IMR-90 (cell line): ENCODE measurements around the gene PAFAH2. TPM values are rescaled to one million over a fixed set of nuclear protein-coding genes. Genes with fewer than 3 reads are reported as not detected.

ENCODE experiments used
- ATAC-seq: fragments of 200-7000 bp; cut with Tn5 transposase; 2 replicates; pipeline ENCODE4 v1.9.1; 2020; ENCODE audit warnings: low read depth, mild to moderate bottlenecking, moderate library complexity
- BruUV-seq: library from RNA; stranded (reverse); fragments of 400-500 nt; replicated peaks from 2 replicates; lab custom pipeline; 2021; lab: Mats Ljungman, UMichigan
- CTCF ChIA-PET: fragments of 300-600 bp; formaldehyde crosslinking; extraction: SDS; loops from one replicate; lab custom pipeline; 2021; ENCODE audit warnings: antibody characterized with exemption; lab: Yijun Ruan, JAX
- POLR2A ChIA-PET: fragments of 300-600 bp; sonication (Branson Sonifier 250); formaldehyde crosslinking; loops from one replicate; lab custom pipeline; 2022; ENCODE audit warnings: antibody characterized with exemption; ENCODE audit not compliant: unreplicated experiment; lab: Charles Lee
- DNase-seq: peaks from one replicate; pipeline ENCODE4 v3.0.0; 2013
- H2AFZ ChIP-seq: replicated peaks from 2 replicates; pipeline ENCODE3; 2013; ENCODE audit warnings: low read length, mild to moderate bottlenecking; ENCODE audit not compliant: poor library complexity
- H2AK5ac ChIP-seq: 2 replicates; pipeline ENCODE4 v1.6.1; 2013; ENCODE audit warnings: low read depth, low read length, inconsistent platforms
- H2AK9ac ChIP-seq: replicated peaks from 2 replicates; pipeline ENCODE3; 2013; ENCODE audit warnings: mild to moderate bottlenecking, low read depth, low read length, moderate library complexity; ENCODE audit not compliant: poor library complexity
- H2BK120ac ChIP-seq: 2 replicates; pipeline ENCODE4 v1.6.1; 2013; ENCODE audit warnings: low read depth, low read length, inconsistent platforms
- H2BK15ac ChIP-seq: 3 replicates; pipeline ENCODE4 v1.6.1; 2013; ENCODE audit warnings: low read depth, low read length, inconsistent platforms
- H2BK20ac ChIP-seq: 2 replicates; pipeline ENCODE4 v1.6.1; 2013; ENCODE audit warnings: low read depth, mild to moderate bottlenecking, inconsistent platforms, low read length, moderate library complexity
- H2BK5ac ChIP-seq: 2 replicates; pipeline ENCODE4 v1.6.1; 2013; ENCODE audit warnings: mild to moderate bottlenecking, low read depth, low read length, inconsistent platforms; ENCODE audit not compliant: poor library complexity, severe bottlenecking
- H3K14ac ChIP-seq: replicated peaks from 2 replicates; pipeline ENCODE4 v1.6.1; 2013; ENCODE audit warnings: low read depth, low read length, inconsistent platforms
- H3K18ac ChIP-seq: 2 replicates; pipeline ENCODE4 v1.6.1; 2013; ENCODE audit warnings: low read depth, low read length, control low read depth
- H3K23ac ChIP-seq: 2 replicates; pipeline ENCODE4 v1.6.1; 2013; ENCODE audit warnings: low read depth, low read length, inconsistent platforms
- H3K27ac ChIP-seq: 2 replicates; pipeline ENCODE4 v1.5.1; 2013; ENCODE audit warnings: mild to moderate bottlenecking, control low read depth, low read length; ENCODE audit not compliant: insufficient read depth
- H3K27me3 ChIP-seq: 2 replicates; pipeline ENCODE4 v1.6.1; 2013; ENCODE audit warnings: low read length; ENCODE audit not compliant: control insufficient read depth, insufficient read depth
- H3K36me3 ChIP-seq: 2 replicates; pipeline ENCODE4 v1.6.1; 2013; ENCODE audit warnings: low read length, mixed read lengths; ENCODE audit not compliant: control insufficient read depth, insufficient read depth
- H3K4ac ChIP-seq: 2 replicates; pipeline ENCODE4 v1.6.1; 2013; ENCODE audit warnings: low read depth, low read length, inconsistent platforms
- H3K4me1 ChIP-seq: 2 replicates; pipeline ENCODE4 v1.6.1; 2013; ENCODE audit warnings: low read length, mixed read lengths; ENCODE audit not compliant: control insufficient read depth, insufficient read depth
- H3K4me2 ChIP-seq: 2 replicates; pipeline ENCODE4 v1.6.1; 2013; ENCODE audit warnings: low read depth, mild to moderate bottlenecking, control low read depth, low read length, moderate library complexity
- H3K4me3 ChIP-seq: 2 replicates; pipeline ENCODE4 v1.5.1; 2013; ENCODE audit warnings: low read depth, mild to moderate bottlenecking, control low read depth, low read length, moderate library complexity; ENCODE audit not compliant: insufficient read depth
- H3K56ac ChIP-seq: 2 replicates; pipeline ENCODE4 v1.6.1; 2013; ENCODE audit warnings: low read length, inconsistent platforms; ENCODE audit not compliant: insufficient read depth; ENCODE audit errors: extremely low read depth
- H3K79me1 ChIP-seq, 2 experiments: 2 replicates each; pipeline ENCODE4 v1.6.1; 2013; ENCODE audit warnings: low read length in 2 of 2, inconsistent platforms in 1 of 2, low read depth in 1 of 2
- H3K9ac ChIP-seq: 2 replicates; pipeline ENCODE4 v1.6.1; 2013; ENCODE audit warnings: low read depth, low read length, control low read depth
- H3K9me1 ChIP-seq: 2 replicates; pipeline ENCODE4 v1.6.1; 2013; ENCODE audit warnings: low read length, inconsistent platforms; ENCODE audit not compliant: insufficient read depth
- H3K9me3 ChIP-seq: 2 replicates; pipeline ENCODE4 v1.6.1; 2013; ENCODE audit warnings: low read length; ENCODE audit not compliant: control insufficient read depth, insufficient read depth
- H4K20me1 ChIP-seq: 2 replicates; pipeline ENCODE4 v1.6.1; 2013; ENCODE audit warnings: low read length, inconsistent platforms; ENCODE audit not compliant: insufficient read depth
- H4K5ac ChIP-seq: 2 replicates; pipeline ENCODE4 v1.6.1; 2013; ENCODE audit warnings: mild to moderate bottlenecking, low read depth, low read length, control low read depth
- H4K8ac ChIP-seq, 2 experiments: 2 replicates each; pipeline ENCODE4 v1.6.1; 2013; ENCODE audit warnings: low read depth in 2 of 2, low read length in 2 of 2, control low read depth in 1 of 2, inconsistent platforms in 1 of 2
- H4K91ac ChIP-seq: 2 replicates; pipeline ENCODE4 v1.6.1; 2013; ENCODE audit warnings: low read depth, low read length, inconsistent platforms; ENCODE audit not compliant: insufficient read depth
- BHLHE40 ChIP-seq: fragments of 150-350 bp; IDR thresholded peaks from 2 replicates; pipeline ENCODE4 v1.6.1; 2016; ENCODE audit warnings: mild to moderate bottlenecking, low read depth, low read length
- CHD1 ChIP-seq: IDR thresholded peaks from 2 replicates; pipeline ENCODE4 v1.6.1; 2012; ENCODE audit warnings: low read depth, low read length, improper control_type of control experiment
- CTCF ChIP-seq: conservative IDR thresholded peaks from 2 replicates; pipeline ENCODE4 v1.5.1; 2012; ENCODE audit warnings: mild to moderate bottlenecking, low read depth, low read length, improper control_type of control experiment
- ELK1 ChIP-seq: fragments of 150-350 bp; IDR thresholded peaks from 2 replicates; pipeline ENCODE4 v1.6.1; 2016; ENCODE audit warnings: low read depth, mild to moderate bottlenecking, low read length, moderate library complexity, borderline replicate concordance
- FOS ChIP-seq: fragments of 150-350 bp; IDR thresholded peaks from 2 replicates; pipeline ENCODE4 v1.6.1; 2016; ENCODE audit warnings: low read depth, low read length
- MAFK ChIP-seq: IDR thresholded peaks from 2 replicates; pipeline ENCODE4 v1.6.1; 2012; ENCODE audit warnings: low read depth, low read length, improper control_type of control experiment
- MXI1 ChIP-seq: IDR thresholded peaks from 2 replicates; pipeline ENCODE4 v1.6.1; 2012; ENCODE audit warnings: low read depth, mild to moderate bottlenecking, low read length, moderate library complexity, borderline replicate concordance
- NFE2L2 ChIP-seq: fragments of 150-350 bp; IDR thresholded peaks from 2 replicates; pipeline ENCODE4 v1.6.1; 2016; ENCODE audit warnings: low read depth, mild to moderate bottlenecking, low read length
- POLR2A ChIP-seq: IDR thresholded peaks from 2 replicates; pipeline ENCODE4 v1.6.1; 2012; ENCODE audit warnings: mild to moderate bottlenecking, low read depth, low read length
- RCOR1 ChIP-seq: IDR thresholded peaks from 2 replicates; pipeline ENCODE4 v1.6.1; 2012; ENCODE audit warnings: mild to moderate bottlenecking, low read length, improper control_type of control experiment; ENCODE audit not compliant: insufficient replicate concordance
- USF2 ChIP-seq: fragments of 150-350 bp; IDR thresholded peaks from 2 replicates; pipeline ENCODE4 v1.6.1; 2017; ENCODE audit warnings: mild to moderate bottlenecking, antibody characterized with exemption, low read length, low read depth
- WGBS, 2 experiments: methylation state at CpG; one replicate each; pipeline versions ENCODE4 v1.1.5 to v1.1.7; 2013; ENCODE audit warnings: missing lambda C conversion rate in 2 of 2; ENCODE audit not compliant: insufficient read length in 1 of 2; ENCODE audit errors: extremely low coverage in 2 of 2; 5-methylcytosine and 5-hydroxymethylcytosine counted together
- dilution Hi-C: fragments of 300-500 bp; cut with HindIII; formaldehyde crosslinking; loops from one replicate; pipeline ENCODE4 v1.14.3; 2018; ENCODE audit warnings: low sequenced_read_pairs; ENCODE audit not compliant: unreplicated experiment
- in situ Hi-C: fragments of 300-500 bp; cut with MboI; formaldehyde crosslinking; loops from 3 replicates; pipeline ENCODE4 v1.14.3; 2019; ENCODE audit warnings: low sequenced_read_pairs, inconsistent platforms, mixed read lengths
- intact Hi-C: fragments of 100-400 bp; cut with micrococcal nuclease; formaldehyde crosslinking; loops from 2 replicates; pipeline ENCODE4 v1.10.0; 2022
- polyA plus RNA-seq, 3 experiments: library from polyadenylated mRNA; depleted of rRNA; stranded (reverse); fragments of >200 nt; gene quantifications; 2 replicates each; pipeline ENCODE4 v1.2.3, GENCODE V29; 2012; ENCODE audit warnings: low replicate concordance in 1 of 3
- total RNA-seq: library from RNA; depleted of rRNA; stranded (reverse); fragments of >200 nt; gene quantifications from 2 replicates; pipeline ENCODE4 v1.2.3, GENCODE V29; 2012

Gene PAFAH2
- total and polyA plus RNA-seq, 2 of the 4 experiments (the other 2 are of a cell fraction), result 8.3 to 12.2 TPM

GRCh38 chr1:25954282-25954938 is 43.5 kb downstream of the PAFAH2 start:
- no peak overlapping the region for H3K4me2 ChIP-seq
- no peak overlapping the region for H2BK5ac ChIP-seq
- H4K5ac ChIP-seq, result no peak overlapping the region
- ChIA-PET CTCF (interaction anchor here (0.6 kb wide), 1 partner anchor 48 kb away, joined by 3 read pairs; no protein-coding TSS in a partner anchor), POLR2A (no interaction called here)
- H3K56ac ChIP-seq, result no peak overlapping the region
- TF ChIP-seq MAFK (no peak), NFE2L2 (no peak), CTCF (no peak), BHLHE40 (no peak), FOS (no peak), CHD1 (no peak), POLR2A (no peak), ELK1 (no peak), RCOR1 (no peak), MXI1 (no peak), USF2 (no peak)
- ATAC-seq, result no peak
- H4K91ac ChIP-seq, result no peak overlapping the region
- H3K79me1 ChIP-seq, result no peaks in the 10 kb centered on the region
- H3K14ac ChIP-seq, result no peak overlapping the region
- BruUV-seq, result no TSS peak
- no peak overlapping the region; the same call in 1 of the 2 replicates for H3K18ac ChIP-seq
- no peak overlapping the region for H3K23ac ChIP-seq
- H2BK15ac ChIP-seq, result peak overlapping the region; percentile 25; the same call in 1 of the 3 replicates
- intact Hi-C loops (no loop called here), dilution Hi-C loops (no loop called here), in situ Hi-C loops (no loop called here)
- H2BK120ac ChIP-seq, result no peak overlapping the region
- no peak overlapping the region for H2AK9ac ChIP-seq
- H3K9ac ChIP-seq, result no peak overlapping the region
- no peak overlapping the region for H2AFZ ChIP-seq
- no peak overlapping the region for H3K27ac ChIP-seq
- H3K36me3 ChIP-seq, result 0 out of 2 replicates have a peak, but pooled peaks cover 2% of the 10 kb centered on the region
- no peaks in the 10 kb centered on the region for H4K20me1 ChIP-seq
- no peaks in the 10 kb centered on the region for H3K9me3 ChIP-seq
- H3K27me3 ChIP-seq, result no peaks in the 10 kb centered on the region
- H3K4me1 ChIP-seq, result peaks cover 14% of the 10 kb centered on the region
- no peak overlapping the region for H2BK20ac ChIP-seq
- H3K4ac ChIP-seq, result peak overlapping the region; percentile 25; the same call in 1 of the 2 replicates
- H3K9me1 ChIP-seq, result peaks cover 5% of the 10 kb centered on the region; the same call in 1 of the 2 replicates
- 90% methylated on average over 3 of the region's 10 CpGs; no CpG with 5 or more reads in 1 of the 2 experiments for WGBS, 2 experiments
- no peak overlapping the region for H3K4me3 ChIP-seq
- peak; percentile 15 for DNase-seq
- peak overlapping the region; percentile 74; the same call in 1 of the 2 replicates for H2AK5ac ChIP-seq
- no peak overlapping the region for H4K8ac ChIP-seq
